Neuronal stem cell (in vitro differentiated cells): ENCODE measurements around the gene OSTC.

Source experiments
- DNase-seq: peaks from one replicate; pipeline ENCODE4 v3.0.0-alpha.2; 2013; ENCODE audit warnings: low spot score
- H2AFZ ChIP-seq: one replicate; pipeline ENCODE4 v1.6.1; 2013; ENCODE audit warnings: mild to moderate bottlenecking, low read length, inconsistent platforms
- H2AK5ac ChIP-seq: 2 replicates; pipeline ENCODE4 v1.6.1; 2013; ENCODE audit warnings: low read depth, mild to moderate bottlenecking, inconsistent platforms, low read length, moderate library complexity, mixed read lengths
- H2BK120ac ChIP-seq: 2 replicates; pipeline ENCODE4 v1.6.1; 2013; ENCODE audit warnings: low read depth, mild to moderate bottlenecking, inconsistent platforms, low read length, moderate library complexity, mixed read lengths
- H2BK12ac ChIP-seq: one replicate; pipeline ENCODE4 v1.6.1; 2013; ENCODE audit warnings: low read length, inconsistent platforms
- H2BK15ac ChIP-seq: 2 replicates; pipeline ENCODE4 v1.6.1; 2013; ENCODE audit warnings: mild to moderate bottlenecking, low read length, inconsistent platforms, mixed read lengths
- H2BK5ac ChIP-seq: one replicate; pipeline ENCODE4 v1.6.1; 2013; ENCODE audit warnings: inconsistent platforms, mild to moderate bottlenecking, low read length, moderate library complexity
- H3K14ac ChIP-seq: one replicate; pipeline ENCODE4 v1.6.1; 2013; ENCODE audit warnings: low read length, inconsistent platforms
- H3K18ac ChIP-seq: 2 replicates; pipeline ENCODE4 v1.6.1; 2013; ENCODE audit warnings: low read length, inconsistent platforms
- H3K23ac ChIP-seq: 2 replicates; pipeline ENCODE4 v1.6.1; 2013; ENCODE audit warnings: low read depth, mild to moderate bottlenecking, mixed read lengths, low read length, inconsistent platforms; ENCODE audit not compliant: poor library complexity
- H3K27ac ChIP-seq: replicated peaks from 3 replicates; pipeline ENCODE4 v1.5.1; 2013; ENCODE audit warnings: low read length, inconsistent platforms
- H3K27me3 ChIP-seq, 3 experiments: 2 replicates each; pipeline ENCODE4 v1.6.1; 2013; ENCODE audit warnings: low read length in 3 of 3, mild to moderate bottlenecking in 2 of 3, inconsistent platforms in 1 of 3, low read depth in 1 of 3, mixed read lengths in 1 of 3, moderate library complexity in 1 of 3; ENCODE audit not compliant: control insufficient read depth in 3 of 3, insufficient read depth in 3 of 3
- H3K36me3 ChIP-seq, 2 donors: replicated peaks in 1 of 2; 2 replicates each; pipeline ENCODE4 v1.6.1; 2013; ENCODE audit warnings: low read length in 2 of 2; ENCODE audit not compliant: control insufficient read depth in 2 of 2, insufficient read depth in 2 of 2
- H3K4ac ChIP-seq: 2 replicates; pipeline ENCODE4 v1.6.1; 2013; ENCODE audit warnings: inconsistent platforms, mild to moderate bottlenecking, low read length, moderate library complexity
- H3K4me1 ChIP-seq, 2 donors: 1 replicate in 1 of 2; 2 replicates in 1 of 2; pipeline ENCODE4 v1.6.1; 2013; ENCODE audit warnings: low read length in 2 of 2, low read depth in 1 of 2; ENCODE audit not compliant: control insufficient read depth in 2 of 2, insufficient read depth in 1 of 2
- H3K4me2 ChIP-seq: one replicate; pipeline ENCODE4 v1.6.1; 2013; ENCODE audit warnings: mild to moderate bottlenecking, low read length, inconsistent platforms; ENCODE audit not compliant: insufficient read depth, poor library complexity, severe bottlenecking
- H3K4me3 ChIP-seq, 2 donors: 2 replicates each; pipeline ENCODE4 v1.5.1; 2013; ENCODE audit warnings: low read length in 2 of 2, mild to moderate bottlenecking in 2 of 2, inconsistent platforms in 1 of 2, moderate library complexity in 1 of 2
- H3K79me1 ChIP-seq: one replicate; pipeline ENCODE4 v1.6.1; 2013; ENCODE audit warnings: low read depth, mild to moderate bottlenecking, inconsistent platforms, low read length, moderate library complexity
- H3K9ac ChIP-seq: one replicate; pipeline ENCODE4 v1.6.1; 2013; ENCODE audit warnings: mild to moderate bottlenecking, low read depth, low read length, inconsistent platforms; ENCODE audit not compliant: poor library complexity
- H3K9me3 ChIP-seq, 2 donors: replicated peaks in 1 of 2; 2 replicates each; pipeline versions ENCODE3 to v1.6.1; 2013; ENCODE audit warnings: low read length in 2 of 2, mild to moderate bottlenecking in 2 of 2, inconsistent platforms in 1 of 2, low read depth in 1 of 2, mixed read lengths in 1 of 2, moderate library complexity in 1 of 2; ENCODE audit not compliant: control insufficient read depth in 2 of 2, insufficient read depth in 1 of 2
- H4K8ac ChIP-seq: one replicate; pipeline ENCODE4 v1.6.1; 2013; ENCODE audit warnings: low read depth, mild to moderate bottlenecking, inconsistent platforms, low read length, moderate library complexity
- H4K91ac ChIP-seq: one replicate; pipeline ENCODE4 v1.6.1; 2013; ENCODE audit warnings: low read length, low read depth, mild to moderate bottlenecking, inconsistent platforms; ENCODE audit not compliant: poor library complexity
- WGBS, 2 donors: extraction: QIAGEN DNeasy Blood & Tissue Kit; methylation state at CpG; one replicate each; pipeline ENCODE4 v1.1.7; 2013; ENCODE audit warnings: missing lambda C conversion rate in 2 of 2, mixed read lengths in 1 of 2; ENCODE audit not compliant: insufficient read length in 2 of 2, insufficient replicate concordance in 1 of 2; ENCODE audit errors: extremely low coverage in 2 of 2; 5-methylcytosine and 5-hydroxymethylcytosine counted together

Gene OSTC

DNA sequence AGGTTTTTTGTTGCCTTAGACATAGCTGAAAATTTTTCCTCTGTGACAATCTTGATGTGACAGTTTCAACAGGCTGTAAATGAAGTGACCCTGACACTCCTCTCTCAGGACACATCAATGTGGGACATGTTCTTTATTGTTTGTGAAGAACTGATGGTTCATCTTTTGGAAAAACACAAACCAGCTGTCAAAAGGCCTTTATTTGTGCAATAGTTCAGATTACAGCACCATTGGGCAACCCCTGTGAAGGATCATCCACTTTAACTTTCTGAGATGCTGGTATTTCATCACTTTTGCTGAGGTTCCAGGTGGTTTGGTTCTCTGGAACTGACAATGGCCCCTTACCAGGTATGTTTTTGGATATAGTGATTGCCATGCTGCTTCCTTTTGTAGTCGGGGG, 40.3 kb downstream of the OSTC start:
- no peak overlapping the region for H2BK120ac ChIP-seq

DNA sequence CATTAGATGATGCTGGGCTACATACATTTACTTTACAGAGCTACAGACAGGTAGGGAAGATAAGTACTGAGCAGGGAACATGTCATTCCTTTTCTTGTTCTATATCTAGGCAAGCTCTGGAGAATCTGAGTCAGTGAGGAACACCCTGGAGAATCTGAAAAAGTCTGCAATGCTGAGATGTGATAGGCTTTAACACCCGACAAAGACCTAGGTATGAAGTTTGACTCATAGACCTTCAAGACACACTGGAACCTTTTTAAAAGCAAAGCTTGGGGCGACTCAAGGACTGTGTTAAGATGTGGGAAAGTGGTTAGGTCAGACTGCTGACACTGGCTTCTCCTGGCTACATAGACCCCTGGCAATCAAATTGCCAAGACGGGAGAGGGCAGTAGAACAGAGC, 42.8 kb downstream of the OSTC start:
- Histone ChIP-seq H3K36me3 (no peaks in the 10 kb centered on the region), H2BK120ac (no peak overlapping the region), H3K14ac (no peak overlapping the region), H3K23ac (no peak overlapping the region), H3K18ac (no peak overlapping the region), H2BK15ac (no peak overlapping the region), H3K27me3 (no peaks in the 10 kb centered on the region), H3K4me2 (no peak overlapping the region), H4K91ac (no peak overlapping the region), H3K4ac (no peak overlapping the region), H2BK12ac (no peak overlapping the region), H2AFZ (no peak overlapping the region), H2AK5ac (no peak overlapping the region), H3K9me3 (peaks cover 0 to 2% of the 10 kb centered on the region in 2 donors), H3K9ac (no peak overlapping the region), H3K4me1 (no peaks in the 10 kb centered on the region), H3K79me1 (no peaks in the 10 kb centered on the region), H4K8ac (no peak overlapping the region), H3K27ac (no peak overlapping the region), H2BK5ac (no peak overlapping the region), H3K4me3 (no peak overlapping the region)
- no peak for DNase-seq
- WGBS, 2 donors, result no CpG with 5 or more reads among the region's 3 CpGs

More for the DNA sequence above, 40.3 kb downstream of the OSTC start:
- Histone ChIP-seq H3K18ac (no peak overlapping the region), H4K8ac (no peak overlapping the region), H3K79me1 (no peaks in the 10 kb centered on the region), H3K4ac (no peak overlapping the region), H2BK5ac (no peak overlapping the region), H3K9me3 (peaks cover 0 to 2% of the 10 kb centered on the region in 2 donors), H3K4me1 (no peaks in the 10 kb centered on the region), H3K27me3 (peaks cover 0 to 1% (median 0%) of the 10 kb centered on the region in 3 experiments), H2AFZ (no peak overlapping the region), H3K36me3 (no peaks in the 10 kb centered on the region), H2AK5ac (no peak overlapping the region), H2BK12ac (no peak overlapping the region), H3K9ac (no peak overlapping the region), H3K4me2 (no peak overlapping the region), H3K23ac (no peak overlapping the region), H3K14ac (no peak overlapping the region), H2BK15ac (no peak overlapping the region), H4K91ac (no peak overlapping the region), H3K27ac (no peak overlapping the region), H3K4me3 (no peak overlapping the region)
- WGBS, 2 donors, result no CpG with 5 or more reads among the region's 1 CpG
- DNase-seq, result no peak

DNA sequence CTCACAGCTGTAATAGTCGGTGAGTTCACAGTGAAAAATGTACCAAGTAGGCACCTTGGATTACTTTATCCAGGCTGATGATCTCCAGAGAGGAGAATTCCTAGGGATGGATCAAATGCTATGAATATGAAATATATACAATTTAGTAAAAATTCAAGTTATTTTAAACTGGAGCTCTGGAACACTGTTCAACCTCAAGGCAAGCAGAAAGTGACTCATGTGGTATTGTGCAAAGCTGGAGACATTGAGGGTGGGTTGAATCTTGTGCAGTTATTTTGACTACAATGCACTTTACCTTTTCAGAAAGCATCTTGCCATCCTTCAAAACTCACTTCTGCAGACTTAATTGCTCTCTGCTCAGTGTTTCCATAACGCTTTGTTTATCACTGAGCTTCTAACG, 43.4 kb downstream of the OSTC start:
- Histone ChIP-seq H3K23ac (no peak overlapping the region), H3K27ac (no peak overlapping the region), H2AFZ (no peak overlapping the region), H2AK5ac (no peak overlapping the region), H4K8ac (no peak overlapping the region), H3K36me3 (no peaks in the 10 kb centered on the region), H3K9me3 (peaks cover 0 to 2% of the 10 kb centered on the region in 2 donors), H3K18ac (no peak overlapping the region), H3K4ac (no peak overlapping the region), H3K4me3 (no peak overlapping the region), H3K27me3 (no peaks in the 10 kb centered on the region), H4K91ac (no peak overlapping the region), H2BK120ac (no peak overlapping the region), H2BK5ac (no peak overlapping the region), H2BK15ac (no peak overlapping the region), H3K79me1 (no peaks in the 10 kb centered on the region), H2BK12ac (no peak overlapping the region), H3K4me1 (no peaks in the 10 kb centered on the region), H3K14ac (no peak overlapping the region), H3K4me2 (no peak overlapping the region), H3K9ac (no peak overlapping the region)
- DNase-seq, result no peak
- WGBS, 2 donors, result no CpG with 5 or more reads among the region's 3 CpGs

DNA sequence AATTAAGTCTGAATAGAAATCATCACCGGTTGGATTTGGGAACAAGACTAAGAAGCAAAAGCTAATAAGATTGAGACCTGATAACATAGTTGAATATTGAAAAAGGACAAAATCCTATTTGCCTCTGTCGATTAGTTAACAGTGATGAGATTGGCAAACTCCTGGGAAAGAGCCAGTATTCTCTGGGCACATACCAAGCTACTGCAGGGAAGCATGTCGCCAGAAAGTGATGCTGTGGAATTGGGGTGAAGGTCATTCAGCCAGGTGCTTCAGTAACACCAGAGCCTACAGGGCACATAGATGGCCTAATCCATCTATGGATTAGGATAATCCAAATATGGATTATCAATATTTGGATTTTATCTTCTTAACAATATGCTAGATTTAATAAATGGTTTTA, 44.0 kb downstream of the OSTC start:
- H3K4me1 ChIP-seq, result no peaks in the 10 kb centered on the region
- H2BK5ac ChIP-seq, result no peak overlapping the region
- no peak overlapping the region for H2BK120ac ChIP-seq
- no peak overlapping the region for H2BK15ac ChIP-seq
- no peak overlapping the region for H2BK12ac ChIP-seq
- no peak overlapping the region for H2AFZ ChIP-seq
- H3K36me3 ChIP-seq, result no peaks in the 10 kb centered on the region
- H3K9me3 ChIP-seq, result peaks cover 0 to 2% of the 10 kb centered on the region in 2 donors
- H4K8ac ChIP-seq, result no peak overlapping the region
- no peaks in the 10 kb centered on the region for H3K79me1 ChIP-seq
- no peak overlapping the region for H3K23ac ChIP-seq
- H3K18ac ChIP-seq, result no peak overlapping the region
- no peak overlapping the region for H3K14ac ChIP-seq
- no peak overlapping the region for H3K4me3 ChIP-seq
- no peaks in the 10 kb centered on the region for H3K27me3 ChIP-seq
- H3K27ac ChIP-seq, result no peak overlapping the region
- no peak overlapping the region for H3K4me2 ChIP-seq
- no peak overlapping the region for H3K9ac ChIP-seq
- WGBS, 2 donors, result no CpG with 5 or more reads among the region's 3 CpGs
- H2AK5ac ChIP-seq, result no peak overlapping the region
- no peak for DNase-seq
- H3K4ac ChIP-seq, result no peak overlapping the region
- H4K91ac ChIP-seq, result no peak overlapping the region
